Peyer's patch (tissue), 4 donors: ENCODE data around the gene CD2AP.

Experiments used
- CTCF ChIP-seq, 6 experiments: fragments of 450-650 bp in 4 of 6; fragments of 200-600 bp in 2 of 6; sonication (generic) in 1 of 6; IDR thresholded peaks; one replicate each; pipeline ENCODE4 v1.5.1; 2017 to 2019; ENCODE audit warnings: antibody characterized with exemption in 6 of 6, mild to moderate bottlenecking in 3 of 6, moderate library complexity in 1 of 6
- POLR2A ChIP-seq, 2 donors: fragments of 450-650 bp; IDR thresholded peaks; one replicate each; pipeline ENCODE4 v1.5.1; 2017; ENCODE audit warnings: antibody characterized with exemption in 2 of 2, mild to moderate bottlenecking in 2 of 2, moderate library complexity in 2 of 2

GRCh38 chr6:47437592-47437991, 40.0 kb upstream of the CD2AP start:
- TF ChIP-seq CTCF (IDR thresholded peaks at IDR 0.05) (no peak), POLR2A (IDR thresholded peaks at IDR 0.05) (no peak)
